HG03060 (cell line): Measurements from ENCODE around the gene GRID1.

Experiments used
- ATAC-seq: cut with Tn5 transposase; IDR thresholded peaks from one replicate; pipeline ENCODE4 v1.9.1; 2021; ENCODE audit warnings: low read depth, moderate number of reproducible peaks; ENCODE audit not compliant: unreplicated experiment

The GRID1 gene

GRCh38 chr10:85557077-85557476, 809.5 kb downstream of the GRID1 start:
- ATAC-seq: no peak
